Activated CD8-positive, alpha-beta memory T cell treated with anti-CD3 and anti-CD28 coated beads for 24 hours (primary cell): Measurements from ENCODE around the gene IRAG1.

Experiments
- DNase-seq: peaks from one replicate; pipeline ENCODE4 v3.0.0-alpha.2; 2020

IRAG1 gene

GRCh38 chr11:10664496-10664895 lies 29.1 kb downstream of the IRAG1 start:
- DNase-seq: no peak

- no peak for DNase-seq
Observed at GRCh38 chr11:10663990-10664389, 29.6 kb downstream of the IRAG1 start.

GRCh38 chr11:10663365-10663764 lies 30.2 kb downstream of the IRAG1 start:
- DNase-seq: no peak

- no peak for DNase-seq
Observed at GRCh38 chr11:10660323-10660722, 33.2 kb downstream of the IRAG1 start.

GRCh38 chr11:10659339-10660216 lies 34.0 kb downstream of the IRAG1 start:
- no peak for DNase-seq

- DNase-seq: no peak
Observed at GRCh38 chr11:10658621-10659338, 34.8 kb downstream of the IRAG1 start.

GRCh38 chr11:10657308-10658271 lies 36.0 kb downstream of the IRAG1 start:
- DNase-seq: no peak

GRCh38 chr11:10655943-10656576 lies 37.5 kb downstream of the IRAG1 start:
- DNase-seq: no peak

GRCh38 chr11:10655227-10655626 lies 38.3 kb downstream of the IRAG1 start:
- DNase-seq: no peak

- no peak for DNase-seq
Observed at GRCh38 chr11:10654811-10655150, 38.8 kb downstream of the IRAG1 start.

GRCh38 chr11:10653946-10654810 lies 39.4 kb downstream of the IRAG1 start:
- no peak for DNase-seq

- no peak for DNase-seq
Observed at GRCh38 chr11:10653261-10653660, 40.3 kb downstream of the IRAG1 start.

- no peak for DNase-seq
Observed at GRCh38 chr11:10651656-10652361, 41.7 kb downstream of the IRAG1 start.

GRCh38 chr11:10650630-10651029 lies 42.9 kb downstream of the IRAG1 start:
- DNase-seq: no peak

- no peak for DNase-seq
Observed at GRCh38 chr11:10650166-10650565, 43.4 kb downstream of the IRAG1 start.

- DNase-seq: no peak
Observed at GRCh38 chr11:10648871-10649270, 44.7 kb downstream of the IRAG1 start.

GRCh38 chr11:10646681-10647355 lies 46.7 kb downstream of the IRAG1 start:
- DNase-seq: no peak

GRCh38 chr11:10646005-10646404 lies 47.5 kb downstream of the IRAG1 start:
- no peak for DNase-seq

GRCh38 chr11:10645212-10645795 lies 48.3 kb downstream of the IRAG1 start:
- DNase-seq: no peak
